Aorta (tissue), 5 donors: ENCODE measurements around the gene CDK15. TPM values are rescaled to one million over a fixed set of nuclear protein-coding genes. Genes with fewer than 3 reads are reported as not detected.

Source experiments
- ATAC-seq: fragments of 200-7000 bp; cut with Tn5 transposase; one replicate; pipeline ENCODE4 v1.9.1; 2022; ENCODE audit warnings: moderate library complexity; ENCODE audit not compliant: low FRiP score
- DNase-seq, 2 donors: peaks; one replicate each; pipeline ENCODE4 v3.0.0-alpha.2; 2020
- H3K27ac ChIP-seq, 2 donors: one replicate each; pipeline ENCODE4 v1.5.1; 2013; ENCODE audit warnings: low read length in 2 of 2, mild to moderate bottlenecking in 2 of 2, moderate library complexity in 2 of 2, control low read depth in 1 of 2, inconsistent platforms in 1 of 2, low read depth in 1 of 2
- H3K27me3 ChIP-seq, 2 donors: one replicate each; pipeline ENCODE4 v1.6.1; 2013; ENCODE audit warnings: control low read depth in 1 of 2, low read length in 1 of 2, mild to moderate bottlenecking in 1 of 2, moderate library complexity in 1 of 2; ENCODE audit not compliant: insufficient read depth in 2 of 2, control insufficient read depth in 1 of 2
- H3K36me3 ChIP-seq, 2 donors: one replicate each; pipeline ENCODE4 v1.6.1; 2013; ENCODE audit warnings: control low read depth in 1 of 2, low read length in 1 of 2, mild to moderate bottlenecking in 1 of 2; ENCODE audit not compliant: insufficient read depth in 2 of 2, control insufficient read depth in 1 of 2
- H3K4me1 ChIP-seq, 2 donors: one replicate each; pipeline ENCODE4 v1.6.1; 2013; ENCODE audit warnings: low read length in 2 of 2, control low read depth in 1 of 2, mild to moderate bottlenecking in 1 of 2, moderate library complexity in 1 of 2; ENCODE audit not compliant: insufficient read depth in 2 of 2, control insufficient read depth in 1 of 2
- H3K4me3 ChIP-seq, 2 donors: one replicate each; pipeline ENCODE4 v1.5.1; 2013; ENCODE audit warnings: low read length in 2 of 2, control low read depth in 1 of 2, mild to moderate bottlenecking in 1 of 2
- H3K9me3 ChIP-seq: one replicate; pipeline ENCODE4 v1.6.1; 2013; ENCODE audit warnings: mild to moderate bottlenecking, low read length; ENCODE audit not compliant: control insufficient read depth
- WGBS, 2 donors: extraction: QIAGEN DNeasy Blood & Tissue Kit; methylation state at CpG; one replicate each; pipeline ENCODE4 v1.1.7; 2013; 5-methylcytosine and 5-hydroxymethylcytosine counted together
- intact Hi-C, 2 donors: fragments of 100-400 bp; cut with DNase I; formaldehyde crosslinking; loops; one replicate each; pipeline versions ENCODE4 v1.14.2 to v1.15.0; 2022
- polyA plus RNA-seq, 2 donors: library from polyadenylated mRNA; stranded (reverse); fragments of 200-250 nt; gene quantifications; one replicate each; pipeline ENCODE4 v1.2.3, GENCODE V29; 2013
- total RNA-seq, 2 donors: library from RNA; stranded (reverse); fragmentation: NEBNext Ultra II Directional; extraction: Animal tissue kit (Norgen Biotek cat#: 25700); gene quantifications; one replicate each; pipeline ENCODE4 v1.2.1, GENCODE V29; 2021
- donor health status: healthy with polysubstance abuse.
- donor health status: Bipolar disorder and iron deficiency.
- donor health status: DM: no; HTN: no; CAD: no.
- donor health status: DM: no; HTN: no; CAD: no.
- donor health status: DM: yes; HTN: yes; CAD: no.

CDK15 gene
- total and polyA plus RNA-seq, 4 donors: 0.56 to 7.7 (median 3.5) TPM

- Histone ChIP-seq H3K27me3 (no peaks in the 10 kb centered on the region), H3K4me1 (peaks cover 0 to 7% of the 10 kb centered on the region in 2 donors), H3K9me3 (no peaks in the 10 kb centered on the region), H3K27ac (no peak overlapping the region), H3K4me3 (no peak overlapping the region), H3K36me3 (peaks cover 0 to 4% of the 10 kb centered on the region in 2 donors)
- ATAC-seq (no peak), DNase-seq (no peak)
- intact Hi-C loops: no loop called here
- 86 to 88% methylated on average over 2 of the region's 2 CpGs for WGBS, 2 donors
Observed at GRCh38 chr2:201828220-201828619, 21.9 kb downstream of the CDK15 start.

GRCh38 chr2:201830666-201831065 lies 24.3 kb downstream of the CDK15 start:
- Histone ChIP-seq H3K27ac (no peak overlapping the region), H3K36me3 (peaks cover 0 to 4% of the 10 kb centered on the region in 2 donors), H3K9me3 (no peaks in the 10 kb centered on the region), H3K27me3 (no peaks in the 10 kb centered on the region), H3K4me1 (peaks cover 0 to 4% of the 10 kb centered on the region in 2 donors), H3K4me3 (no peak overlapping the region)
- ATAC-seq: no peak
- 96 to 100% methylated on average over 1 of the region's 1 CpG for WGBS, 2 donors
- intact Hi-C loops: no loop called here
- no peak for DNase-seq

DNA sequence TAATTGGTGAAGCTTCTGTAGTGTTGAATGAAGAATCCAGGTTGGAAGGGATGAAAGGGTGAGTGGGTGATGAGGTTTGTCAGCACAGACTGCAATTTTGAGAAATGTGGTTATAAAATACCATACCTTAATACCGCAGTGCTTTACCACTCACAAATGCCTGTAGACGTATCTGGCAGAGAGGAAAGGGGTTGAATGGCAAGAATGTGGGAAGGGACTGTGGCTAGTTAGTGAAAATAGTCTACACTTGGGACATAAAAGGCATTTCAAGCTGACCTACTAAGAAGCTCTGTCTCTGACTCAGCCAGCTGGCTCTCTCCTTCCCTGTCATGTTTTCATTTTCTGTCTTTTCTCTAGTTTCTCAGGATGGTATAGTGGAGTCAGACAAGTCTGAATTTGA lies 25.1 kb downstream of the CDK15 start:
- no peaks in the 10 kb centered on the region for H3K27me3 ChIP-seq
- ATAC-seq (no peak), DNase-seq (no peak)
- peaks cover 0 to 4% of the 10 kb centered on the region in 2 donors for H3K4me1 ChIP-seq
- WGBS, 2 donors: 27 to 38% methylated on average over 2 of the region's 2 CpGs
- no peaks in the 10 kb centered on the region for H3K9me3 ChIP-seq
- no peak overlapping the region for H3K4me3 ChIP-seq
- intact Hi-C loops: no loop called here
- H3K36me3 ChIP-seq: peaks cover 0 to 4% of the 10 kb centered on the region in 2 donors
- H3K27ac ChIP-seq: peak overlapping the region in 1 of 2 donors; percentile 8

GRCh38 chr2:201833781-201834180 lies 27.4 kb downstream of the CDK15 start:
- ATAC-seq: no peak
- no peaks in the 10 kb centered on the region for H3K9me3 ChIP-seq
- no peaks in the 10 kb centered on the region for H3K36me3 ChIP-seq
- WGBS, 2 donors: 82 to 89% methylated on average over 9 of the region's 9 CpGs
- intact Hi-C loops: no loop called here
- no peaks in the 10 kb centered on the region for H3K27me3 ChIP-seq
- DNase-seq: no peak
- H3K4me3 ChIP-seq: no peak overlapping the region
- H3K4me1 ChIP-seq: peaks cover 0 to 4% of the 10 kb centered on the region in 2 donors
- H3K27ac ChIP-seq: no peak overlapping the region

DNA sequence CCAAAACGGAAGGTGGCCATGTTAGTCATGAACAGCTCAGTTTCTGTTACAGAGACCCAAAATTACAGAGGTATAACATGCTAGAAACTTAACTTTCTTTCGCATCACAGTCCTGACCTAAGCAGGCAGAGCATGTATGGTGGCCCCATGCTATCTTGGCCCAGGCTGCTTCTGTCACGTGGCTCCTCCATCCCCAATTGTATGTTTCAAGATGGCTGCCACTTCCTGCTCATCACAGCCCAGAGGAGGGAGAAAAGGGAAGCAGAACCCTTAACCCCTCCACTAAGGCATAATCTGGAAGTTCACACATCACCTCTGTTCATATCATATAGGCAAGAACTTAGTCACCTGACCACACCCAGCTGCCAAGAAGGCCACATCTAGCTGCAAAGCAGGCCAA lies 28.7 kb downstream of the CDK15 start:
- H3K27me3 ChIP-seq: no peaks in the 10 kb centered on the region
- intact Hi-C loops: no loop called here
- no peak for DNase-seq
- no peak overlapping the region for H3K27ac ChIP-seq
- H3K4me3 ChIP-seq: no peak overlapping the region
- no peaks in the 10 kb centered on the region for H3K9me3 ChIP-seq
- no peaks in the 10 kb centered on the region for H3K36me3 ChIP-seq
- peaks cover 0 to 4% of the 10 kb centered on the region in 2 donors for H3K4me1 ChIP-seq
- WGBS, 2 donors: 93 to 94% methylated on average over 3 of the region's 3 CpGs
- ATAC-seq: no peak

GRCh38 chr2:201837391-201837790 lies 31.1 kb downstream of the CDK15 start:
- 40% methylated on average over 2 of the region's 2 CpGs for WGBS, 2 donors
- ATAC-seq: no peak

DNA sequence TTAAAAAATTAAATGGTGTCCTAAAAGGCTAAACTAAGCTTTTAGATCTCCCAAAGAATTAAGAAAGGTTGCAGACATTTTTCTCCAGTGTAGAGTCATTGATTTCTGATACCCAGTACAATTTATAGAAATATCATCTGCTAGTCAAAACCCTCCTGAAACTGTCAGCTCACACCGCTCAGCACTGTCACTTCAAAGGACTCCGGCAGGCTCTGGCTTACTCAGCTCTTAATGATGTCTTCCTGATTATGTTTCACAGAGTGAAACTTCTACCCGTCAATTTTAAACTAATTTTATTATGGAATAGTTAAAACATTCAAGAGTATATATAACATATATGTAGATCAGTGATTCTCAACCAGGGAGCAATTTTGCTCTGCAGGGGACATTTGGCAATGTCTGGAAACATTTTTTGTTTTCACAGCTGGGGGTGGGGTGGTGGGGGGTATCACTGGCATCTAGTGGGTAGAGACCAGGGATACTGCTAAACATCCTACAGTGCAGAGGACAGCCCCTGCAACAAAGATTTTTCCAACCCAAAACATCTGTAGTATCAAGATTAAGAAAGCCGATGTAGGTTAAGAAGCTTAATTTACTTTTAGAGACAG lies 31.6 kb downstream of the CDK15 start:
- Histone ChIP-seq H3K27ac (no peak overlapping the region), H3K4me1 (peaks cover 0 to 9% of the 10 kb centered on the region in 2 donors), H3K36me3 (no peaks in the 10 kb centered on the region), H3K27me3 (no peaks in the 10 kb centered on the region), H3K9me3 (no peaks in the 10 kb centered on the region), H3K4me3 (no peak overlapping the region)
- WGBS, 2 donors: 87% methylated on average over 4 of the region's 4 CpGs
- DNase-seq (no peak), ATAC-seq (no peak)
- intact Hi-C loops: loop anchor here in 1 of 2 donors (2.0 kb wide), 1 partner anchor 29 kb away; no protein-coding TSS in a partner anchor

More at GRCh38 chr2:201837391-201837790, 31.1 kb downstream of the CDK15 start:
- Histone ChIP-seq H3K27me3 (no peaks in the 10 kb centered on the region), H3K4me3 (no peak overlapping the region), H3K27ac (no peak overlapping the region), H3K4me1 (peaks cover 0 to 4% of the 10 kb centered on the region in 2 donors), H3K9me3 (no peaks in the 10 kb centered on the region), H3K36me3 (no peaks in the 10 kb centered on the region)
- DNase-seq: no peak
- intact Hi-C loops: no loop called here

GRCh38 chr2:201839727-201840126 lies 33.4 kb downstream of the CDK15 start:
- Histone ChIP-seq H3K27ac (no peak overlapping the region), H3K27me3 (no peaks in the 10 kb centered on the region), H3K9me3 (no peaks in the 10 kb centered on the region), H3K36me3 (no peaks in the 10 kb centered on the region), H3K4me3 (no peak overlapping the region), H3K4me1 (peaks cover 0 to 9% of the 10 kb centered on the region in 2 donors)
- intact Hi-C loops: loop anchor here in 1 of 2 donors (2.0 kb wide), 1 partner anchor 31 kb away; no protein-coding TSS in a partner anchor
- no peak for DNase-seq
- 95 to 98% methylated on average over 4 of the region's 4 CpGs for WGBS, 2 donors
- ATAC-seq: no peak

DNA sequence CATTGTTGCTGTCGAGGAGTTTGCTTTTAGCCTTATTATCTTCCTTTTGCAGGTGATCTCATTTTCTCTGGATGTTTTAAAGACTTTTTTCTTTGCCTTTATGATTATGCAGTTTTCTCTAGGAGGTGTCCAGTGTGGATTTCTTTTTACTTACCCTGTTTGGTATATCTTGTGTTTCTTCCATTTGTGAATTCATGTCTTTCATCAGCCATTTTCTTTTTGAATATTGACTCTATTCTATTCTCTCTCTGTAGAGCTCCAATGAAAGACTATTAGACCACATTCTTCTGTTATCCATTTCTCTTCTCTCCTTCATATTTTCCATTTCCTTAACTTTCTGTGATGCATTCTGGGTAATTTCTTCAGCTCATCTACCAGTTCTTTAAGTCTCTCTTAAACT lies 34.4 kb downstream of the CDK15 start:
- H3K36me3 ChIP-seq: no peaks in the 10 kb centered on the region
- H3K4me1 ChIP-seq: peaks cover 0 to 9% of the 10 kb centered on the region in 2 donors
- intact Hi-C loops: no loop called here
- no peaks in the 10 kb centered on the region for H3K27me3 ChIP-seq
- no peak for ATAC-seq
- H3K27ac ChIP-seq: no peak overlapping the region
- H3K4me3 ChIP-seq: no peak overlapping the region
- no peak for DNase-seq
- no peaks in the 10 kb centered on the region for H3K9me3 ChIP-seq
- 97 to 100% methylated on average over 1 of the region's 1 CpG for WGBS, 2 donors
